Muscle layer of colon (tissue), 2 donors: ENCODE data around the gene STAT4.

Experiments
- H3K27ac ChIP-seq: one replicate; pipeline ENCODE4 v1.7.0; 2013; ENCODE audit warnings: low read depth, mild to moderate bottlenecking, low read length, moderate library complexity
- H3K27me3 ChIP-seq, 2 donors: one replicate each; pipeline ENCODE4 v1.7.0; 2013; ENCODE audit warnings: low read length in 2 of 2, mild to moderate bottlenecking in 2 of 2; ENCODE audit not compliant: insufficient read depth in 2 of 2, control insufficient read depth in 1 of 2
- H3K36me3 ChIP-seq: one replicate; pipeline ENCODE4 v1.7.0; 2013; ENCODE audit warnings: mild to moderate bottlenecking, low read length; ENCODE audit not compliant: insufficient read depth
- H3K4me1 ChIP-seq: one replicate; pipeline ENCODE4 v1.7.0; 2013; ENCODE audit warnings: mild to moderate bottlenecking, low read length; ENCODE audit not compliant: insufficient read depth
- H3K4me3 ChIP-seq, 2 donors: one replicate each; pipeline ENCODE4 v1.7.0; 2013; ENCODE audit warnings: low read length in 2 of 2, low read depth in 1 of 2, mild to moderate bottlenecking in 1 of 2, moderate library complexity in 1 of 2
- H3K9ac ChIP-seq: one replicate; pipeline ENCODE4 v1.7.0; 2013; ENCODE audit warnings: low read length
- H3K9me3 ChIP-seq: one replicate; pipeline ENCODE4 v1.7.0; 2013; ENCODE audit warnings: mild to moderate bottlenecking, low read length
- donor health status: abdominal sarcoma.
- donor health status: Adenocarcinoma of cecum.

Gene STAT4

DNA sequence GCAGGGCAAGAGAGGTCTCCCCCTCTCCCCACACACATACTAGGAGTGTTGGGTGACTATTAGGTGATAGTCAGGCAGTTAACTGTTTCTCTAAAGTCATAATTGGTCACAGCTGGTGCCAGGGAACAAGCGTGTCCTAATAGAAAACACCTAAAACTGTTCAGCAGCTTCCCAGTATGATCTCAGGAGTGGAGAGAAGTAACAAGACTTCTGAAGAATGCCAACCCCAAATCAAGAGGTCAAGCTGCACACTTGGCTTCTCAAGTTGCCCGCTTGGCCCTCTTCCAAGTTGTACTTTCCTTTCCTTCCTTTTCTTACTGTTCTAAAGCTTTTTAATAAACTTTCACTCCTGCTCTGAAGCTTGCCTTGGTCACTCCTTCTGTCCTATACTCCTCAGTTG is 114.4 kb downstream of the STAT4 start:
- Histone ChIP-seq H3K27me3 (no peaks in the 10 kb centered on the region), H3K27ac (no peak overlapping the region), H3K9me3 (no peaks in the 10 kb centered on the region), H3K36me3 (no peaks in the 10 kb centered on the region), H3K4me1 (no peaks in the 10 kb centered on the region), H3K9ac (no peak overlapping the region), H3K4me3 (no peak overlapping the region)

DNA sequence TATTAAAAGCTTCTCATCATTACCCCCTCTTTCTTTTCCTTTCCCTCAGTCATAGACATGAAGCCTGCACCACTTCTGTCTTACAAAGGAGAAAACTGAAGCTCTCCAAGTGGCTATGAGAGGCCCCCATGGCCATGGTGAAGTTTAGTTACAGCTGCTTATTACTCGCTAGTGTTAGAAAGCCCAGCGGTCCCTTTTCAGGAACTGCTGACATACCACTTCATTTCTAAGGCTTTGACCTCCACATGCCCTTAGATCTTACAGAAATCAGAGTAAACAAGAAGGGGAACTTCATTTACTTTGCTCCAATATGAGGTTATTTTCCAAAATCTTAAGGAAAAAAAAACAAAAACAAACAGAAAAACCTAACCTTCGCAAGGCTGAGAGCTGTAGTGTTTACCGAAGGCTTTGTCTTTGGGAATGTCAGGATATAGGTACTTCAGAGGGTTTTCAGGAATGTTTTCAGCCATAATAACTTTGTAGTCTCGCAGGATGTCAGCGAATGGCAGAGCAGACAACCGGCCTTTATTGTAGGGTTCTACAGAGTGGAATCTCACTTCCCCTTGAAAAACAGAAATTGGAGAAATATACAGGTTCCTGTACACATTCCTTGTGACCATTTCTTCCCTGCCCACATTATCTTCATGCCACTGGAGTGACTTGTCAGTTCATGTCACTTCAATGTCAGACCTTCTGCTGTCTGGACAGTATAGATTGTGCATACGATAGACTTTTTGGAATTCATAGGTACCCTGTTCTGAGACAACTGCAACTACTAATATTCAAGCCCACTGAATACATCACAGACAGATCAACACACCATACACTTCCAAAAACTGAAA is 118.0 kb downstream of the STAT4 start:
- Histone ChIP-seq H3K36me3 (no peaks in the 10 kb centered on the region), H3K27me3 (no peaks in the 10 kb centered on the region), H3K4me3 (no peak overlapping the region), H3K4me1 (no peaks in the 10 kb centered on the region), H3K9ac (no peak overlapping the region), H3K9me3 (no peaks in the 10 kb centered on the region), H3K27ac (no peak overlapping the region)

DNA sequence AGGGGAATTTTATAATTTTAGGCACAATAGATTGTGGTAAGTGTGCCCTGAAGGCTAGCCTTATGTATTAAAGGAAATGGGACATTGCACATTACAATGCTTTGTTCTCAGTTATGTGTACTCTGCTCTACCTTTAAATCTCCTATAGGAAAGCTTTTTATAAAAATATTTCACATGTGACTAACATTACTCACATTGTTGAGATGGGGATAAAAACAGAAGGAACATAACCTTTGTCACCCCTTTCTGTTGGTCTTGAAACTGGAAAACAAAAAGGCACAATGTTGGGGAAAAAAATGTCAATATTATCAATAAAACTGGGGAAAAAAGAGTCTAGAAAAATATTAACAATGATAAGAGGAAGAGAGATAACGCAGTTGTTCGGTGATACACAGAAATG is 119.5 kb downstream of the STAT4 start:
- H3K36me3 ChIP-seq, result no peaks in the 10 kb centered on the region
- no peak overlapping the region for H3K9ac ChIP-seq
- no peak overlapping the region for H3K4me3 ChIP-seq
- H3K9me3 ChIP-seq, result no peaks in the 10 kb centered on the region
- H3K27me3 ChIP-seq, result no peaks in the 10 kb centered on the region
- H3K4me1 ChIP-seq, result no peaks in the 10 kb centered on the region
- no peak overlapping the region for H3K27ac ChIP-seq

DNA sequence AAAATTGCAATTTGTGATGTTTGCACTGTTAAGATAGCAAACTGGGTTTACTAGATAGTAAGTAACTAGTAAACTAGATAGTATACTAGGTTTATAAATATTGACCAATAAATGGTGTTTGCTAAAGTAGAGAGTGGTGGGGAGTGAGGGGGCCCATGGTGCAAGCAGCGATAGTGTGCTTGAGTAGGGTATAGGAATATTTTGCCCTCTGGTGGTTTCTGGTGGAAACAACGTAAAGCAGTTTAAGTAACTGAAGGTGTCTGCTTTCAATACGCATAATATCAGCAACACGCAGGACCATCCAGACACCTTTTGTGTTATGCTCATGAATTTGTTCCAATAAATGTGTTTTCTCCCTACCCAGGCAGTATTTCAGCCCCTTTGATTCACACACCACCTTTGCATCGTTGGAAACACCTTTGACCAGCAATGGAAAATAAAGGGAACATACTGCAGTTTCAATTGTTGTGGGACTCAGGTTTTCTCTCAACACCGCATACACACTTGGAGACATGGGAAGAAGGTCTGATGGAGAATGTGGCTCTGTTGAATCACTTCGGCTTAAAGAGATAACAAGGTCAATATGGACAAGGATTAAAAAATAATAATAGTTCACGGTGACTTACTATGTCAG is 120.2 kb downstream of the STAT4 start:
- Histone ChIP-seq H3K4me1 (no peaks in the 10 kb centered on the region), H3K36me3 (no peaks in the 10 kb centered on the region), H3K9ac (no peak overlapping the region), H3K27ac (no peak overlapping the region), H3K27me3 (no peaks in the 10 kb centered on the region), H3K9me3 (no peaks in the 10 kb centered on the region), H3K4me3 (no peak overlapping the region)

DNA sequence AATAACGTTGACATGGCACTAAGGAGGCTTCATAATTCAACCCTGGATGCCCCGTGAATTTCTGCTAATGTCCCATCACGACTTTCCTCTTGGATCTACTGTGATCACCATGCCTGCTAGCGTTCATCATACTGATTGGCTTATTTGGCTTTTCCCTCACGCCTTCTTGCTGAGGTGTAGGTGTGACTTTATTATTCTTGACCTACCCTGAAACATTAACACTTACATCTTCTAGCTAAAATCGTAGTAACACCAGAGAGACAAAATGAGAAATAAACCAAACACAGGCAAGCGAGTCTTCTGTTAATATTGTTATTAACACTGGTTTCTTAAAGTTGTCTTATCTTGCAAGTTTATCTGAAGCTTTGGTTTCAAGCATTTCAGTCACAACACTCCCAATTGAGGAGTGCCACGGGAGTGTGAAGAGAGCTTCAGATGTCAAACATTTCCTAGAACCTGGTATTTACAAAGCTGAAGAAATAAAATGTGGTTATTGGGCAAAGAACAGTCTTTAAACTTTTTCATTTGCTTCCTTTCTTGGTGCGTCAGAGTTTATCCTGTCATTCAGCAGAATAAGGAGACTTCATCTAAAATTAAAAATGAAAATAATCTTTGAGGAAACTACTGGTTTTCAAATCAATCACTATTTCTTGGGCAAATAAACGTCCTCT is 121.4 kb downstream of the STAT4 start:
- no peaks in the 10 kb centered on the region for H3K27me3 ChIP-seq
- no peaks in the 10 kb centered on the region for H3K9me3 ChIP-seq
- no peak overlapping the region for H3K4me3 ChIP-seq
- H3K27ac ChIP-seq, result no peak overlapping the region
- H3K9ac ChIP-seq, result no peak overlapping the region
- no peaks in the 10 kb centered on the region for H3K4me1 ChIP-seq
- no peaks in the 10 kb centered on the region for H3K36me3 ChIP-seq

DNA sequence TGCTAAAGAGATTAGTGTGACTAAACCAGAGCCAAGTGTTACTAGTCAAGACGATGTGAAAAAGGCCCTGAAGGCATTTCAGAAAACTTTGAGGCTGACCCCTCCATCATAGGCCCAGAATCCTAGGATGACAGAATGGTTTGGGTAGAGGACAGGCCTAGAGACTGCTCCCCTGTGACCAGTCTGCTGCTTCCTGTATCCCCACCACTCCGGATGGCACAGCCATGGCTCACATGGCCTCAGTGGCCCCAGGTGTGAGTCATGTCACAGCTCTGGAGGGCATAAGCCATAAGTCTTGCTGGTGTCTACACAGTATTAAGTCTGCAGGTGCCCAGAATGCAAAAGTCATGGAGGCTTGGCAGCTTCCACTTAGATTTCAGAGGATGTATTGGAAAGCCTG is 124.4 kb downstream of the STAT4 start:
- H3K36me3 ChIP-seq, result no peaks in the 10 kb centered on the region
- no peak overlapping the region for H3K27ac ChIP-seq
- H3K4me1 ChIP-seq, result peaks cover 2% of the 10 kb centered on the region

DNA sequence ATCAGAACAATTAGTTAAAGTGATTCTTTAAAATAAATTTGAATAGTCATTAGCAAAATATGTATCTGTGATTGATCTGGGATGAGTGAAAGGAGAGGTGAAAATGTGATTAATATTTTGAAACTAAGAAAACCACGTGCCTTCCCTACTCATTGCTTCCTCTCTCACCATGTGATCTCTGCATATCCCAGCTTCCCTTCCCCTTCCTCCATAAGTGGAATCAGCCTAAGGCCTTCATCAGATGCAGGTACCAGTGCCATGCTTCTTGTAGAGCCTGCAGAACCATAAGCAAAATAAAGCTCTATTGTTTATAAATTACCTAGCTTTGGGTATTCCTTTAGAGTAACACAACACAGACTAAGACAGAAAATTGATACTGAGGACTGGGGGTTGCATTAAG is 125.7 kb downstream of the STAT4 start:
- Histone ChIP-seq H3K4me3 (no peak overlapping the region), H3K36me3 (no peaks in the 10 kb centered on the region), H3K9ac (no peak overlapping the region), H3K4me1 (peaks cover 9% of the 10 kb centered on the region), H3K9me3 (no peaks in the 10 kb centered on the region), H3K27ac (no peak overlapping the region), H3K27me3 (no peaks in the 10 kb centered on the region)

More for the DNA sequence above, 124.4 kb downstream of the STAT4 start:
- Histone ChIP-seq H3K4me3 (no peak overlapping the region), H3K9ac (no peak overlapping the region), H3K27me3 (no peaks in the 10 kb centered on the region), H3K9me3 (no peaks in the 10 kb centered on the region)

DNA sequence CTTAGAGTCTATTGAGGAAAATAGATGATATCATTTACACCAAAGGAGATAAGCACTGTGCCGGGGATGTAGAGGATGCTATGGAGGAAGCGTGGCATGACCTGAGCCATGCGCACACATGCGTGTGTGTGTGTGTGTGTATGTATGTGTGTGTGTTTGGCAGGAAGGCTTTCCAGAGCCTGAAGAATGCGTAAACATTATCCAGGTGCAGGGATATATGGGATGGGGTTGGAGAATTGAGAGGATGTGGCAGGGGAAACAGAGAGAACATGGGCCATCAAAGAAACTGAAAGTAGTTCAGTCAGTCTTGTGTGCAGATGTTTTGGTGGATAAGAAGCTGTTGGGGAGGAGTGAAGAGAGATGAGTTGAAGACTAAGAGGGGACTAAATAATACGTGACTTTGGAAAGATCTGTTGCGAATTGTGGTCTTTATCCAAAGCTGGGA is 127.5 kb downstream of the STAT4 start:
- Histone ChIP-seq H3K9me3 (no peaks in the 10 kb centered on the region), H3K9ac (no peak overlapping the region), H3K4me1 (peaks cover 9% of the 10 kb centered on the region), H3K36me3 (no peaks in the 10 kb centered on the region), H3K27me3 (no peaks in the 10 kb centered on the region), H3K27ac (no peak overlapping the region), H3K4me3 (no peak overlapping the region)

DNA sequence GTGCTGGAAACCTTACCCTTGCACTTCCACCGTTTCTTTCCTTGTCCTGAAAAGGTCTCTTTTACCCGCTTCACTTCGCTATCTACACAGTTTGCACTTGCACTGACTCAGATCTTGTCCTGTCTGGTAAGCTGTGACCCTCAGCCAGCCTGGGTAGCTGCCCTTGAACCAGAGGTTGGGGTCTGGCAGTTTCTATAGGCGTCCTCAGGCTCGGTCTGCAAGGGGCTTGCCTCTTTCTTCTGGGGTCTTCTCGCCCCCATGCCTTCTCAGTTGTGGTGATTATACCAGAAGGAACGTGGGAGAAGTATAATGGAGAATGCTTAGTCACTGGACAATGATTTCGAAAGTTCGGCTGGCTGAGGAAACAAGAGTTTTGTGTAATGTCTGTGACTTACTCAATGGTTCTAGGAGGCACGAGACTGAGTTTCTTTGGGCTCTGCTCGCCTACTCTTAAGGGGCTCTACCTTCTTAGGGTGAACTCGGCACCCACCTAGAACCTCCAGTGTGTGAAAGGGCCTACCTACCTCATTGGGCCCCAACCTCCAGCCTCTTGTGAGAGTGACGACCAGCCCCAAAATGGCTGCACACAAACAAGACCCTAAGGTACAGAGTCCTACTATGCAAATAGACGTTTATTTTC is 129.9 kb downstream of the STAT4 start:
- H3K36me3 ChIP-seq, result no peaks in the 10 kb centered on the region
- H3K9ac ChIP-seq, result peak overlapping the region; percentile 69
- H3K27ac ChIP-seq, result peak overlapping the region; percentile 94
- peaks cover 9% of the 10 kb centered on the region for H3K4me1 ChIP-seq
- H3K9me3 ChIP-seq, result no peaks in the 10 kb centered on the region
- peak overlapping the region; percentile 81 to 87 for H3K4me3 ChIP-seq
- no peaks in the 10 kb centered on the region for H3K27me3 ChIP-seq

DNA sequence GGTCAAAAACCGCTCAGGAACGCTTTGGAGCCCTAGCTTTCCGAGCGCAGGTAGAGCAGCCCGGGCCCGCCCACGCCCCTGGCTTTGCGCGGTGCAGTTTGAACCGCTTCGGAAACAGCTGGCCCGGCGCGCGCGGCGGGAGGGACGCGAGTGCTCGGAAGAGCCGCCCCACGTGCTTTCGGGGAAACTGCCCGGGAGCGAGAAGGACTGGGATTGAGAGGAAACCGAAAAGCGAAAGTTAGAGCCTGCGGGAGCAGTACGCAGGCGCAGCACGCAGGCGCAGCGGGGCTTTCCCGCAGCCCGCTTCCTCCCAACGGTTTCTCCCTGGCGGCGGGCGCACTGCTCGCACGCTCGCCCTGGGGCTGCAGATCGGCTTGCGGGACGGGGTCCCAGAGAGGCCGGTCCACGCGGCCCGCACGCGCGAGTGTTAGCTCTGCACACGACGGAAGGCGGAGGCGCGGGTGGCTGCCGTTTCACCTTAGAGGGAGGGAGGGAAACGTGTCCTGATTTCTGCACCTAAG is 130.5 kb downstream of the STAT4 start:
- no peaks in the 10 kb centered on the region for H3K27me3 ChIP-seq
- peak overlapping the region; percentile 69 for H3K9ac ChIP-seq
- no peaks in the 10 kb centered on the region for H3K9me3 ChIP-seq
- H3K36me3 ChIP-seq, result no peaks in the 10 kb centered on the region
- peak overlapping the region; percentile 81 to 87 for H3K4me3 ChIP-seq
- peaks cover 10% of the 10 kb centered on the region for H3K4me1 ChIP-seq
- peak overlapping the region; percentile 94 for H3K27ac ChIP-seq

DNA sequence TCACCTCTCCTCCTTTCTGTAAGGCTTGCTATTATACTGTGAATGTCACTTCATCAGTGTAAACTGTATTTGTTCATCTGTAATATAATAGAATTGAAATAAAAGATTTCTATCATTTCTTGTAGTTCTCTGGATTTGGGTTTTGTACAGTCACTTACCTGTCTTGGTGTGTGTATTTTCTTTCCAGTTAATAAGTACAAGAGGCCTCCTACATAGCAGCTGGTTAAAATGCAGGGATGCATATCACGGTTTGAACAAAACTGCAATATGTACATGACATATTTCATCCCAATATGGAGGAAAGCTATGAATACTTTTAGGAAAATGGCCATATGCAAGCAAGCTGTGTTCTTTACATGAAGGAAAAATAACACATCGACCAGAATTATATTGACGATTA is 131.4 kb downstream of the STAT4 start:
- no peaks in the 10 kb centered on the region for H3K36me3 ChIP-seq
- no peak overlapping the region for H3K9ac ChIP-seq
- H3K27ac ChIP-seq, result no peak overlapping the region
- H3K4me3 ChIP-seq, result no peak overlapping the region
- H3K9me3 ChIP-seq, result no peaks in the 10 kb centered on the region
- peaks cover 19% of the 10 kb centered on the region for H3K4me1 ChIP-seq
- H3K27me3 ChIP-seq, result no peaks in the 10 kb centered on the region
